Mucosa of descending colon (tissue), 3 donors: ENCODE data around the gene BCAS4. TPM values are rescaled to one million over a fixed set of nuclear protein-coding genes. Genes with fewer than 3 reads are reported as not detected.
"Not testable (repeated sequence)": the region's sequence is repeated elsewhere in the genome, so short reads cannot be mapped to it uniquely, and the experiment has no call there.

Experiments used
- ATAC-seq: fragments of 200-7000 bp; cut with Tn5 transposase; one replicate; pipeline ENCODE4 v1.9.1; 2020; ENCODE audit warnings: mild to moderate bottlenecking, moderate library complexity
- DNase-seq, 3 donors: peaks; one replicate each; pipeline ENCODE4 v3.0.0-alpha.2; 2020
- H3K36me3 ChIP-seq: fragments of 200-600 bp; one replicate; pipeline ENCODE4 v1.8.0; 2021; ENCODE audit warnings: low read depth, mild to moderate bottlenecking
- H3K4me1 ChIP-seq: fragments of 200-600 bp; one replicate; pipeline ENCODE4 v1.8.0; 2021; ENCODE audit warnings: low read depth, mild to moderate bottlenecking
- H3K4me3 ChIP-seq: fragments of 200-600 bp; one replicate; pipeline ENCODE4 v1.8.0; 2021; ENCODE audit warnings: mild to moderate bottlenecking
- H3K9me3 ChIP-seq: fragments of 200-600 bp; one replicate; pipeline ENCODE4 v1.8.0; 2021; ENCODE audit warnings: mild to moderate bottlenecking
- intact Hi-C, 2 donors: fragments of 100-400 bp; cut with DNase I in 1 of 2; cut with micrococcal nuclease in 1 of 2; formaldehyde crosslinking; loops; one replicate each; pipeline versions ENCODE4 v1.11.0 to v1.11.1; 2022; cut with DNase I, micrococcal nuclease
- total RNA-seq, 3 donors: library from RNA; stranded (reverse); fragmentation: NEBNext Ultra II Directional in 2 of 3; extraction: Animal tissue kit (Norgen Biotek cat#: 25700) in 2 of 3; gene quantifications; one replicate each; pipeline versions ENCODE4 v1.2.1 to v1.2.4, GENCODE V29; 2021 to 2023
- TF ChIP-seq, protein P1 (sequence below): fragments of 200-600 bp; IDR thresholded peaks from one replicate; pipeline ENCODE4 v1.8.0; 2022; ENCODE audit warnings: antibody characterized with exemption, mild to moderate bottlenecking
- donor health status: DM: no; HTN: no; CAD: no; lungs with moderate emphysema.
- donor health status: DM: no; HTN: no; CAD: no.
- donor health status: DM: no; HTN: yes; CAD: no.

Gene BCAS4
- total RNA-seq, 3 donors from 2014 or later: 1.9 to 5.6 (median 2.9) TPM

DNA sequence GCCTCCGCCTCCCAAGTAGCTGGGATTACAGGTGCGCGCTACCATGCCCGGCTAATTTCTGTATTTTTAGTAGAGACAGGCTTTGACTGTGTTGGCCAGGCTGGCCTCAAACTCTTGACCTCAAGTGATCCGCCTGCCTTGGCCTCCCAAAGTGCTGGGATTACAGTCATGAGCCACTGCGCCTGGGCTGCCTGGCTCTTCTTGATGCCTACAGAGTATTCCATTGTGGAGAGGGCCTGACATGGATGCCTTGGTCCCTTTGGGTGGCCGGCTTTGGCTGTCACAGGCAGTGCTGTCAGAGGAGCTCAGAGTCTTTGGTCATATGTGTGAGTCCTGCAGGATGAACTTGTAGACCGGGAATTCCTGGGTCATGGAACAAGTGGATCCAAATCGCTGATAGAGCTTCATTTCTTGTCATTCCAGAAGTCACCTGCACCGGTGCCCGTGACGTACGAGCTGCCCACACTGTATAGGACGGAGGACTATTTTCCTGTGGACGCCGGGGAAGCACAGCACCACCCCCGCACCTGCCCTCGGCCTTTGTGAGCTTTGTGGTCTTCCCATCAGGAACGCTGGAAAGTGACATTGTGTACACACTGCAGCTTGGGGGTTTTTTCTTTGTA is 81.3 kb downstream of the BCAS4 start:
- no peak for ATAC-seq
- no peaks in the 10 kb centered on the region for H3K4me1 ChIP-seq
- H3K4me3 ChIP-seq: no peak overlapping the region
- no peaks in the 10 kb centered on the region for H3K36me3 ChIP-seq
- DNase-seq: no peak
- intact Hi-C loops: no loop called here
- no peaks in the 10 kb centered on the region for H3K9me3 ChIP-seq
- TF ChIP-seq, protein P1, sequence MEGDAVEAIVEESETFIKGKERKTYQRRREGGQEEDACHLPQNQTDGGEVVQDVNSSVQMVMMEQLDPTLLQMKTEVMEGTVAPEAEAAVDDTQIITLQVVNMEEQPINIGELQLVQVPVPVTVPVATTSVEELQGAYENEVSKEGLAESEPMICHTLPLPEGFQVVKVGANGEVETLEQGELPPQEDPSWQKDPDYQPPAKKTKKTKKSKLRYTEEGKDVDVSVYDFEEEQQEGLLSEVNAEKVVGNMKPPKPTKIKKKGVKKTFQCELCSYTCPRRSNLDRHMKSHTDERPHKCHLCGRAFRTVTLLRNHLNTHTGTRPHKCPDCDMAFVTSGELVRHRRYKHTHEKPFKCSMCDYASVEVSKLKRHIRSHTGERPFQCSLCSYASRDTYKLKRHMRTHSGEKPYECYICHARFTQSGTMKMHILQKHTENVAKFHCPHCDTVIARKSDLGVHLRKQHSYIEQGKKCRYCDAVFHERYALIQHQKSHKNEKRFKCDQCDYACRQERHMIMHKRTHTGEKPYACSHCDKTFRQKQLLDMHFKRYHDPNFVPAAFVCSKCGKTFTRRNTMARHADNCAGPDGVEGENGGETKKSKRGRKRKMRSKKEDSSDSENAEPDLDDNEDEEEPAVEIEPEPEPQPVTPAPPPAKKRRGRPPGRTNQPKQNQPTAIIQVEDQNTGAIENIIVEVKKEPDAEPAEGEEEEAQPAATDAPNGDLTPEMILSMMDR: no peak

GRCh38 chr20:50876816-50877215 is 82.0 kb downstream of the BCAS4 start:
- TF ChIP-seq, protein P1: no peak
- DNase-seq (no peak), ATAC-seq (no peak)
- Histone ChIP-seq H3K4me1 (no peaks in the 10 kb centered on the region), H3K36me3 (no peaks in the 10 kb centered on the region), H3K4me3 (no peak overlapping the region), H3K9me3 (no peaks in the 10 kb centered on the region)
- intact Hi-C loops: no loop called here

DNA sequence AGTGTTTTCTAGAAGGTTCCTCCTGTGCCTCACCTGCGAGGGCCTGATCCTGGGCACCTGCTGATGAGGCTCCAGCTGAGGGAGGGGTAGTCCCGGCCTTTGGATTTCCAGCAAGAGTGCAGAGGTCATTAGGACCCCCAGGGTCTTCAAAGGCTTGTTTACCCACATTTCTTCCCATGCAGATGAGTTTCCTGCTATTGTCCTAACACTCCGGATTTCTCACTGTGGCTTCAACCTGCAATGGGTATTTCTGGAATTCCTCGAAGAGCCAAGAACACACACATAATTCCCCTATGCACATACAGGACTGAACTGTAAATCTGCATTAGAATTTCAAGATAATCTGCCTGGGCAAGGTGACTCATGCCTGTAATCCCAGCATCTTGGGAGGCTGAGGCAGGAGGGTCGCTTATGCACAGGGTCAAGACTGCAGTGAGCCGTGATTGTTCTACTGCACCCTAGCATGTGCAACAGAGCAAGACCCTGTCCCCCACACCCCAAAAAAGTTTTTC is 82.4 kb downstream of the BCAS4 start:
- intact Hi-C loops: no loop called here
- TF ChIP-seq, protein P1: no peak
- H3K9me3 ChIP-seq: no peaks in the 10 kb centered on the region
- H3K4me1 ChIP-seq: no peaks in the 10 kb centered on the region
- no peak for DNase-seq
- no peak overlapping the region for H3K4me3 ChIP-seq
- no peak for ATAC-seq
- H3K36me3 ChIP-seq: no peaks in the 10 kb centered on the region

DNA sequence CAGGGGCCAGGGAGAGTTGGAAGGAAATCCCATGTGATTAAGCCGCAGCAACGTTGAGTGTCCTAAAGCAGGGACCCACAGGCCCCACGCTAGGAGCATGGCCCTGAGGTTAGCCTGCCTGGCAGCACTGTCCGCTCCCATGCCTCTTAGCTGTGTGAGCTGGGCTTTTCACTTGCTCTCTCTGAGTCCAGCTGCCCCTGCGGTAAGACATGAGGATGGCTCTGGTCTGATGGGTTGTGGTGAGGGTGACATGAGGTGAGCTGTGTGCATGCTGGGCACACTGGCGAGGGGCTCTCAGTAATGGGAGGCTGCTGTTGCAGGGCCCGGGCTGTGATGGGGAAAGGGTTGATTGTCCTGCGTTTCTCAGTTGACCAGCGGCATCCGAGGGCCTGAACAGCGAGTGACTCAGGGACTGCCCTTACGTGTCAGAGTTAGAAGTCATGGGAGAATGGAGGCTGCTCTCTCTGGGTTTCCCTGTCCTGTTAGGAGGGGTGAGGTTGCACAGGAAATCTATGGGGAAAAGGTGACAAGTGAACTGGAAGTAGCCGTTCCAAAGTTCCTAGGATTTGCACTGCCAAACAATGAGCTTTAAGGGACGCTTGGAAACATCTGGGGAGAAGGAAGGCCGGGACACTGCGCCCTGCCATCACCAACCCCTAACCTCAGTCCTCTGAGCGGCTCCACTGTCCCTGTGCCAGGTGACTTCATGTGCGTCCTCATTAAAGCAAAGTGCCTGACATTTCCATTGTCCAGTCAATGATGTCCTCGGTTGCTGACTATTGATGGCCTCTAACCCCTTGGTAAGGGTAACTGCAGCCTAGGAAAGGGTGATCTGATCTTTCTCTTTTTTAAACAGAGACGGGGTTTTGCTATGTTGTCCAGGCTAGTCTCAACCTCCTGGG is 85.0 kb downstream of the BCAS4 start:
- ATAC-seq: no peak
- Histone ChIP-seq H3K36me3 (no peaks in the 10 kb centered on the region), H3K4me1 (no peaks in the 10 kb centered on the region), H3K9me3 (no peaks in the 10 kb centered on the region), H3K4me3 (no peak overlapping the region)
- TF ChIP-seq, protein P1: no peak
- DNase-seq: no peak
- intact Hi-C loops: no loop called here

GRCh38 chr20:50881759-50882424 is 87.0 kb downstream of the BCAS4 start:
- intact Hi-C loops, H3K4me3 ChIP-seq, DNase-seq, ATAC-seq, H3K36me3 ChIP-seq, H3K4me1 ChIP-seq, H3K9me3 ChIP-seq: not testable (repeated sequence)

GRCh38 chr20:50883856-50884255 is 89.0 kb downstream of the BCAS4 start:
- no peaks in the 10 kb centered on the region for H3K36me3 ChIP-seq
- H3K4me1 ChIP-seq: no peaks in the 10 kb centered on the region
- H3K4me3 ChIP-seq: no peak overlapping the region
- ATAC-seq: no peak
- no peak for DNase-seq
- H3K9me3 ChIP-seq: no peaks in the 10 kb centered on the region
- TF ChIP-seq, protein P1: no peak
- intact Hi-C loops: no loop called here
